HG03095 (cell line): ENCODE data around the gene BAIAP3.
"Not testable (repeated sequence)": the region's sequence is repeated elsewhere in the genome, so short reads cannot be mapped to it uniquely, and the experiment has no call there.

Source experiments
- ATAC-seq: cut with Tn5 transposase; IDR thresholded peaks from one replicate; pipeline ENCODE4 v1.9.1; 2021; ENCODE audit warnings: moderate library complexity; ENCODE audit not compliant: unreplicated experiment

Gene BAIAP3

GRCh38 chr16:1333149-1333812 is at the start of gene BAIAP3:
TSS of gene BAIAP3 (plus strand) at chr16:1333645. CDS start at chr16:1338550, 4,905 bp downstream.
- no peak for ATAC-seq

- no peak for ATAC-seq
These were observed 49.3 kb upstream of the BAIAP3 start for GRCh38 chr16:1283996-1284616.

GRCh38 chr16:1285669-1286512 is 47.6 kb upstream of the BAIAP3 start:
- ATAC-seq, result no peak

- no peak for ATAC-seq
These were observed 46.8 kb upstream of the BAIAP3 start for GRCh38 chr16:1286513-1287094.

- ATAC-seq, result no peak
These were observed 45.3 kb upstream of the BAIAP3 start for GRCh38 chr16:1287982-1288670.

GRCh38 chr16:1288813-1289476 is 44.5 kb upstream of the BAIAP3 start:
- ATAC-seq, result no peak

- no peak for ATAC-seq
These were observed 44.0 kb upstream of the BAIAP3 start for GRCh38 chr16:1289477-1289866.

- no peak for ATAC-seq
These were observed 43.4 kb upstream of the BAIAP3 start for GRCh38 chr16:1290063-1290501.

GRCh38 chr16:1290860-1291575 is 42.4 kb upstream of the BAIAP3 start:
- ATAC-seq, result no peak

- ATAC-seq, result no peak
These were observed 41.9 kb upstream of the BAIAP3 start for GRCh38 chr16:1291576-1291974.

GRCh38 chr16:1292208-1292607 is 41.2 kb upstream of the BAIAP3 start:
- not testable (repeated sequence) for ATAC-seq

GRCh38 chr16:1292808-1293207 is 40.6 kb upstream of the BAIAP3 start:
- ATAC-seq, result not testable (repeated sequence)

- ATAC-seq, result no peak
These were observed 39.4 kb upstream of the BAIAP3 start for GRCh38 chr16:1293921-1294656.

- ATAC-seq, result no peak
These were observed 38.0 kb upstream of the BAIAP3 start for GRCh38 chr16:1295465-1295864.

- ATAC-seq, result not testable (repeated sequence)
These were observed 36.8 kb upstream of the BAIAP3 start for GRCh38 chr16:1296688-1297017.

- ATAC-seq, result no peak
These were observed 36.3 kb upstream of the BAIAP3 start for GRCh38 chr16:1297018-1297696.

- ATAC-seq, result no peak
These were observed 35.0 kb upstream of the BAIAP3 start for GRCh38 chr16:1298406-1298805.

- no peak for ATAC-seq
These were observed 34.2 kb upstream of the BAIAP3 start for GRCh38 chr16:1299012-1299867.
